Dermis blood vessel endothelial cell (primary cell): ENCODE results near the gene MAPRE2. TPM values are rescaled to one million over a fixed set of nuclear protein-coding genes. Genes with fewer than 3 reads are reported as not detected.

Experiments
- DNase-seq: peaks from one replicate; pipeline ENCODE4 v3.0.0; 2010
- total RNA-seq: library from RNA; depleted of rRNA; stranded (reverse); fragments of >200 nt; gene quantifications from 2 replicates; pipeline ENCODE4 v1.2.3, GENCODE V29; 2014

Gene MAPRE2
- total RNA-seq, 1 donor from 2014 or later, result 29.8 TPM

DNA sequence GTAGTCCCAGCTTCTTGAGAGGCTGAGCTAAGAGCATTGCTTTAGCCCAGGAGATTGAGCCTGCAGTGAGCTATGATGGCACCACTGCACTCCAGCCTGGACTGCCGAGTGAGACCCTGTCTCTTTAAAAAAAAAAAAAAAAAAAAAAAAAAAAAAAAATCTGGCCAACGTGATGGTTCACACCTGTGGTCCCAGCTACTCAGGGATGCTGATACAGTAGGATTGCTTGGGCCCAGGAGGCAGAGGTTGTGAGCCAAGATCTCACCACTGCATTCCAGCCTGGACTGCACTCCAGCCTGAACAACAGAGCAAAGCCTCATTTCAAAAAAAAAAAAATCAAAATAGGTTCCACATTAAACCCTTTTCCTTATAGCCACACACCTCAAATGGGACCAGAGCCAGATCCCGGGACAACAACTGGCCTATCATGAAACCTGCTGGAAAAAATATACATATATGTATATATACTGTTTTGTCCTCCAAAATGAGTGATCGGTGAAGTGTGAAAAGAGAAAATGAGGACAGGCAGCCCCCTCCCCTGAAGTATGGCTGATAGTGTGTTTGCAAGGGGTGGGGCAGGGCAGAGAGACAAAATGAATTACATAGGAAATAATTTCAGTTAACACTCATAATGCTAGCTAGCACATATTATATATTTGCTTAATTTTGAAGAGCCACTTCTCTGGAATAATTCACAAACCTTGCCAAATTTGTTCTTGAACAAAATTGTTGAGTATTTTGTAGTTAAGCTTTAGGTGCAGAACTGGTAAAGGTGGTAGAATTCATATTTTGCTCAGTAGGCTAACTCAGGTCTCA, 22.9 kb downstream of the MAPRE2 start:
- DNase-seq, result no peak

DNA sequence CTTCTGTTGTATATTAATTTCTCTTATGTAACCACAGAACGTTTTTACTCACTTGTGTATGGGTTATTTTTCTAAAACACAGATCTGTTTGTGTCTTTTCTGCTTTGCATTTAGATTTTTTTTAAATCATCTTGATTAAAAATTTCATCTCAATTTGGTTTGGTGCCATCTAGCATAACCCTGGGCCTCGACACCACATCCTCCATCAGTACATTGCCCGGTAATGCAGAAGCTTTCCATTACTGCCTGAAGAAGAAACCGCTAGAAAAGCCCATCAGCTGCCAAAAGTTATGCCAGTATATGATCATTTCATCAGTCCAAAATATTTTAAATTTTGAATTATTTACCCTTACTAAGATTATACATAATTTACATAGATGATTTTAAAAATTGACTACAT, 26.2 kb downstream of the MAPRE2 start:
- no peak for DNase-seq

DNA sequence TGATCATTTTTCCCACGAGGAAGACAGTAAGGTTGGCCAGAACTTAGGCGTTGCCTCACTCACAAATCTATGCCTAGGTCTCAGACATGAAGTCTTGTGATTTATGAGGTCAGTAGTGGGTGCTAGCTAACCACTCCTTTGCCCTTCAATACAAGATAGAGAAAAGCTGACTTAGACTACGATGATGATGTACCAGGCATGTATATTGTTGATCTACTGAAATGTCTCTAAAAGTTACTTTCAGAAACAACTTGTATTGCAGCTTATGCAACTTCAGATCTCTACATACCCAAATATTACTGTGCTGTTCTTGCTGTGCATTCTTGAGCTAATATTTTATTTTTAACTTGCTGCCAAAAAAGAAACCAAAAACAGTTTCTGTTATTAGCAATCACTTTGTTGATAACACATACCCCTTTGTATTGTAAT, 30.6 kb downstream of the MAPRE2 start:
- DNase-seq, result no peak

DNA sequence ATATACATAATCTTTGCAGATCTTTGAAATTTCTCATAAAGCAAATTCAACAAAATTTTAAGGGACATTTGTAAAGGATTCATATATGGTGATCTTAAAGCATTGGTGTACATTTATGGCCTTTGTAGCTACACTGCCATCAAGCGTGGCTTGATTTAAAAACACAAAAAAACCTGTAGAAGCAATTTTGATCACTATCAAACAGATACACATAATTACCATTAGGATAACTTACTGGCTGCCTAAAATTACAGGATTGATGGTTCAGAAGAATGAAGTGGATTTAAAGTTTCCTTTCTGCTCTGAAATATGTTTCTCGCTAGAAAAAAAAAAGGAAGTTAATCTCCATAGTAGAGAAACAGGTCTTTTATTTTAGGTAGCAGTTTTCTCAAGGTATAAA, 31.4 kb downstream of the MAPRE2 start:
- no peak for DNase-seq

DNA sequence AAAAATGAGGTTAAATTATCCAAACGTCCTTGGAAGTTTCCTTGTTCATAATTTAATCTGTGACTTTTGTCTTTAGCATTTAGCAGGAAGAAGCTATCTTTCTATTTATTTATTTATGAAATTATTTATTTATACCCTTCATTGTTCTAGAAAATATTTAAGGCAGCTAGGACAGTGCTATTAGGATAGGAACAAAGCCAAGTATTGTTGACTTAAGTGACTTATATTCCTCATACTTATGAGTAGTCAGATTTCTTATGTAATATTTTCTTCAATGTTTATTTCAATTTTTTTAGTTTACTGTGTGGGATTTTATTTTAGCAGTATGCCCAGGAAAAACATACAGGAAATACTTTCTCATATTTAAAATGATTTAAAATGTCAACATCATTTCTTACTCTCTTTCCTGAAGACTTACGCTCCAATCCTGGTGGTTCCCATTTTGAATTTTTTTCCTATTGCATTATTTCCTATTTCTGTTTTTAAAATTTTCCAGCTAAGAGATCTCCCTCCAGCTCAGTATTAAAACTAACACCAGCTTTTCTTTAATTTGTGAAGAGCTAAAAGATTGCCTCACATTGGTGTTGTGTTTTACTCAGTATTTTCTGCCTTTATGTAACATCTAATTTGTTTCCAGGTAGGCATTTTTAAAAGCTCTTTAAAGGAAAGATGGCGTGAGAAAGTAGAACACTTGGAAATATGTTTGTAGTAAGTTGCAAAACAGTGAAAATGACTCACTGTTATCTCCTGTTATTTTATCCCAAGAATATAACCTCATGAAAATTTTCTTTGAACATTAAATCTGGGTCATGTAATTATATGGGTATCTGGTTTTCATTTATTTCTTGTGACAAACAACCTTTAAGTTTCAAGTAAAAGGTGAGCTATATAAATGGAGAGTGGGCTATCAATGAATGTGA, 32.2 kb downstream of the MAPRE2 start:
- DNase-seq, result peak; percentile 46

DNA sequence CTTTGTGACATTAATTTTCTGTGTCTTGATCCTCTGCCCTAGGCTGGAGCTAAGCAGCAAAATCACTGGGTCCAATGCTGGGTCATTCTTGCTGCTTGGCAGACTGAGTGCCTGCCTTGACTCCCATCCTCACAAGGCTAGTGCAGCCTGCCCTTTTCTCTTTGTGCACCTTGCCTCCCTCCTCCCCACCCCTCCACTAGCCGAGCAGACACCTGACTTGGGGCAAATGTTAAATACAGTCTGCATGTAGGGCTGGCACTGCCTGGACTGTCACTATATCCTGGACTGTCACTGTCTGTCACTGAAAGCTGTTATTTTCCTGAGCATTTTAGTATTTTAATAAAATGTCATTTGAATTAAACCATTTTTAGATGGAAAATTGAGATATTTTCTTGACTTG, 33.4 kb downstream of the MAPRE2 start:
- no peak for DNase-seq

DNA sequence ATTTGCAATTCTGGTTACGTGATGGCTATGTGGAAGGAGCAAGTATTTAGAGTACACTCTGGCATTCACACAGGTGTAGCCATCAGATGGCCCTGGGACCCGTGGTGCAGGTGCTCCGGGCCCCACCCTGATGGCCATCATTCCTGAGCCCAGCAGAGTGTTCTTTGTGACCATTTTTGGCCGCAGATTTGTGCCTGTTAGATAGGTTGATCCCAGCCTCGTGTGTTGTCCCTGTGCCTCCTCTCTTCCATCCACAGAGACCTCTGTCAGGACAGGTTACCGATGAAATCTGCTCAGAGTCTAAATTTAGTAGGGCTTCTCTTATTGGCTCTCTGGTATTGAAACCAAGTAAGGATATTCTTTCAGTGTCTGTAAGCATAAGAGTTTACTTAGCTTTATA, 33.9 kb downstream of the MAPRE2 start:
- no peak for DNase-seq

DNA sequence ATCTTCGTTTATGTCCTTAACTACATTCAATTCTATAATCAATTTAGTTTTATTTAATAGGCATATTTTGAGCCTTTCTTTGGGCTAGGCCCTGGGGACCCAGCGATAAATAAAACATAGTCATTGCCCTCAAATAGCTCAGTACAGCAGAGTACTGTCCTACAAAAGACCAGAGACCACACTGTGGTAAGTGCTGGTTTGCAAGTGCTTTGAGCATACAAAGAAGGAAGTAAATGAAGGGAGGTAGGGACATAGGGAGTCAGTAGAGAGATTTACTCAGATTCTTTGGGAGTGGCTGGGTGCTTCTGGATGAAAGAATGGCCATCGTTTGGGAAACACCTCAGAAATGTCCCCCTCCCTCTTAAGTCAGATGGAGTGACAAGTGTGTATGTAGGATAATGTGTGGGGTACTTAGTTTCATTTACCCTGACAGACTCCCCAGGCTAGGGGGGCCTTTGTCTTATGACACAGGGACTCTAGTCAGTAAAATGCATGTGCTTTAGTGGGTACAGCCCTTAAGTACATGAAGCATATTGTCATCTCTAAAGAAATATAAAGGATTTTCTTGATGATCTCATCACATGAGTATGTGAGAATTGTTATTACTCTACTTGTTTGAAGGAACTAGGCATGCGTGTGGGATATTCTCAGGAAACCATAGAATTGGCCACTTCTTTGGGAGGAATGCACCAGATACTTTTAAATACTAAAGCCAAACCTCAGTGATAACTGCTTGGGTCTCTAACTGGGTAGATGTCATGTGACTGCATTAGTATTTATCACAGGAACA, 35.1 kb downstream of the MAPRE2 start:
- peak; percentile 92 for DNase-seq

DNA sequence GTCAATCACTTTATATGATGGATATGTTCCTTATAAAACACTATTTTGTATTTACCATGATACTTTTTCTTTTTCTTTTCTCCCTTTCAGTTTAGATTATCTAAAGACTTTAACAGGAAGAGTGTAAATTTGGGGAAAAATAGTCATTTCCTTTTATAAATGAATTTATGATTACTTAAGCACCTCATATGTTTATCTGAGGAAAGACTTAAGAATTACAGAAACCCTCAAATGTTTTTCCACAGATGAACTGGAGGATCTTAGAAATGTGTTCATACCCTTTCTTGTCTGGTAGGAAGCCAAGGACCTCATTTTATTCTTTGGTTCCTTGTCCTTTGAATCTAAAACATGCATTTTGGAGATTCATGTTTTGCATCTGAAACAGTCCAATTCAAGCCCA, 36.7 kb downstream of the MAPRE2 start:
- peak; percentile 63 for DNase-seq

DNA sequence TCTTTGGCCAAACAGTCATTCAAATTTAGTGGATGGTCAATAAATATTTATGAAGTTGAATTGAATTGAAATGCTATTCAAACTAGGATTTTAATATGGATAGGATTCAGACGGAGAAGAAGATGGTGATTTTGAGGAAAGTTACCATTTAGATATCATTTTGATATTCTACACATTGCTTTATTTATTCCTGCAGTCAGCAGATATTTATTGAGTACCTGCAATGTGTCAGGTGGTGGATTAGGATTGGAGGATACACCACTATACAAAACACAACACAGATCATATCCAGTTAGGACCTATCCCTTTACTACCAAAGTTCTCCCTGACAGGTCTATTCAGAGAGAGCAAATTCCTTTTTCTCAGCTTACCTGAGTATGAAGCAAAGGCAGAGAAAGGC, 38.8 kb downstream of the MAPRE2 start:
- DNase-seq, result no peak

DNA sequence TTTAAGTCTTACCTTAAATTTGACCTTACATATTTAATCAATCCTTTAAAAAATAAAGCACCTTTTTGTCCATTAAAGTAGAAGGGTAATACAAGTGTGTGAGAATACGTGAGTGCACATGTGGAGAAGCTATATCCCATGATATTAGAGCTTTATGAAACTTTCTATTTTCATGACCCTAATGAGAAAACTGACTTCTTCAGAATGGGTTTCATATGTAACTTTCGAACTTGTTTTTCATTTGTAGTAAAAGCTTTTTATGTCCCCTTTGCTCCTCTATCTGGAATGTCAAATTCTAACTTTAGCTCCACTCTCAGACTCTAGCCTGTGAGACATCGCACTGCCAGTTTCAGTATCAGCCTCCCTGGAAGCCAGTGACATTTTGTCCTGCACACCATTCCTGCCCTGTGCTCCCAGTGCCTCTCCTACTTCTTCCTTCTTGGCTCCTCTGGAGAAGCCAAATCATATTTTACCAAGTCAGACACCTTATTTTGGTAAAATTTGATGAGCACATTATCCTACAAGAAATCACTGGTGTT, 42.0 kb downstream of the MAPRE2 start:
- no peak for DNase-seq

DNA sequence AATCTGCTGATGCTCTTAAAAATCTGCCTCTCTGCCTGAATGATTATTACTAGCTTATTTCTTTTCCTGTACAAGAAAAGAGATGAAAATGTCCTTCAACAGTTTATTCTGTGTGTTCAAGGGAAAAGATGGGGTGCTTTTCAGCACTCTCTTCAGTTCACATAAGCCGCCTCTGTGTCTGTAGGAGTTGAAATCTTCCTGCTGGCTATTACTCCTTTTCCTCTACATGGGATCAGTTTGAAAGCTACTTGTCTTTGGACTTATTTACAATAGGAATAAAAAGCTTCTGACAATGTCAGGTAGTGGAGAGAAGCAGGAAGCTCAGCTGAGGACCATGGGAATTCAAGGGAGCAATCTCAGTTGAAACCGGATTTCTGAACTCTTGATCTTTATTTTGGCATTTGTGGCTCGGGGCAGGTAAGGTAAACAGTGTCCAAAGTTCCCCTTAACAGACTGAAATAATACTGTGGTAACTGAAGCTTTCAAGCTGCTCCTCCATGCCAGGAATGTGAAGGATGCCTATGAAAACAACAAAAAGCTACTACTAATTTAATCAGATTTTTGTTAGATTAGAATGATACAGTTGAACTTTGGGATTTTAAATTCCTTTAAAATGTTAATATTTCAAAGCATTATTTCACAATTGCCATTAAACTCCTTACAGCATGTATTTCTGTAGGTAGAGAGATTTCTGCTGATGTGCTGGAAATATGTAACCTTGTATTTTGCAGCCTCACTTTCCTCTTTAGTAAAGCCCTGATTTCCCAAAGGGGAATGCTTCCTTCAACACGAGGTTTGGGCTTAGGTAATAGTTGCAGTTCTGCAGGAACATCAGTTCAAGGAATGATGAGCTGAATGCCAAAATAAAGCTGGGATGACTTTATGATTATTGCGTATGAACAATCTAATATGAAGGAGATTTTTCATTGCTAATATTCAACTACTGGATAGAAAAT, 43.6 kb downstream of the MAPRE2 start:
- DNase-seq, result no peak

DNA sequence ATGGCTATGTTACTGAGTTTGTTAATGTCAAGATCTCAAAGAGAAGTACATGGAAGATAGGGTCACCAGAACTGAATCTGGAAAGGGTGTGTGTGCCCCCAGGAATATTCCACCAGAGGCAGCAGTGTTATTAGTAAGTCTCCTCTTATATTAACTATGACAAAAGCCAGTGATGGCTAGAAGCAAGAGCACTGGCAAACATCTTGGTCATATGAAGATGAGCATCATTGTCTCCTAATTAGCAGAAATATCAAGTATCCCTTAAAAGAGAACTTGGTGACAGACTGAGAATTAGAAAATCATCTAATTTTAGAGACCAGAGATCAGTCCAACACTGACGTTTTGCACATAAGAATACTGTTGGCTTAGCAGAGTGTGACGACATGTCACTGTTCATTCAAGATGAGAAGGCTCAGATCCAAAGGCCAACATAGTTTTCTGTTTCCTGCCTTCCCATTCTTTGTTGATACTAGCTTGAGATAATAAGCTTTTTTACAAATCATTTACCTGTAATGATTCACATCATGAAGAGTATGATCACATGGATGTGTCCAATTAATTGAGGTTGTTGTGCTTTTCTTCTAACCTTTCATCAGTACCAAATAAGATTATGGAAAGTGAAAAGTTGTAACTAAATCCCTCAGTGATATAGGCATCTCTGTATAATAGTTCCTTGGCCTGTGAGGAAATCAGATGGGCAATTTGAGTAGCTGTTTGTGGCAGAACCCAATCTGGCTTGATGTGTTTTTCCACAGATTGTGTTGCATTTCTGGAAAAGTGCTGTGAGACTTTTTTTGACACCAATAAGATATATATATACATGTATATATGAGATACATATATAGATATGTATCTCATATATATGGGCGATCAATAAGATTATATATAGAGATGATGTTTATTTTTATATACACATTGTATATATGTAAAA, 44.5 kb downstream of the MAPRE2 start:
- DNase-seq, result no peak

DNA sequence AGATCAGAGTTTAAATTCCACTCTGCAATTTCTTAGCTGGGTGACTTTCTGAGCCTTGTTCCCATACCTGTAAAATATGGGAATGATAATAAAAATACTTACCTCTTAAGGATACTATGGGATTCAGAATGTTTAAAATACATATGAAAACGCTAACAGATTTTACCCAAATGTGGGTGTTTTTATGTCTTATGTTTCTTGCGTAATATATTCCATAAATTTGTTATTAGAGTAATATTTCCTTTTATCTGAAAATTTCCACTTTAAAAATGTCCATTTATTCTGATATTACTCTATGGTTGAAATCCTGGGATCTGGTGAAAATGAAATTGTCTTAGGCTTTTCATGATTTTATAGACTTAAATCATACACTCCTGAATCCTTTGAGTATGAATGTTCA, 45.5 kb downstream of the MAPRE2 start:
- no peak for DNase-seq

DNA sequence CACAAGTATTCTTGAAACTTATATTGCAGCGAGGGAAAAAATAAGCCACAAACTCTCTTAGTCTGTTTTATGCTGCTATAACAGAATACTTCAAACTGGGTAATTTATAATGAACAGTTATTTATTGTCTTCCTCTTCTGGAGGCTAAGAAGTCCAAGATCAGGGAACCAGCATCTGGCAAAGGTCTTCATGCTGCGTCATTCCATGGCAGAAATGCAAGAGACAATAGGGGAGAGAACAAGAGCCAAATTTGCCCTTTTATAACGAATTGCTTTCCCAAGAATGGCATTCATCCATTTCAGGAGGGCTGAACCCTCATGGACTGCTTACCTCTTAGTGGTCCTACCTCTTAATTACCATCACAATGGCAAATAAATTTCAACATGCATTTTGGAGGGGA, 46.5 kb downstream of the MAPRE2 start:
- DNase-seq, result no peak

DNA sequence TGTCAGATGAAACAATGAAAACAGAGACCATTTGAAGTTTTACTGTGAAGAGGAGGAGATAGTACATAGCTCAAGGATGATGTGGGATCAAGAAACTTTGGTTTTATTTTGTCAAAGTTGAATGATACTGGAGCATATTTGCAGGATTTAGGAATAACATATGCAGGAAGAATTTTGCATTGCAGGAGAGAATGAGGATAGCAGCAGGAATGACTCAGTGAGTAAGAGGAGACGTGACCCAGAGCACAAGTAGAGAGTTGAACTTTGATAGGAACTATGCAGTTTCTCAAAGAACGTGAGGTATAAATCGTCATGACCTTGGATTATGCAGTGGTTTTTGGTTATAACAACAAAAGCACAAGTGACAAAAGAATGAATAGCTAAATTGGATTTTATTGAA, 47.7 kb downstream of the MAPRE2 start:
- no peak for DNase-seq

DNA sequence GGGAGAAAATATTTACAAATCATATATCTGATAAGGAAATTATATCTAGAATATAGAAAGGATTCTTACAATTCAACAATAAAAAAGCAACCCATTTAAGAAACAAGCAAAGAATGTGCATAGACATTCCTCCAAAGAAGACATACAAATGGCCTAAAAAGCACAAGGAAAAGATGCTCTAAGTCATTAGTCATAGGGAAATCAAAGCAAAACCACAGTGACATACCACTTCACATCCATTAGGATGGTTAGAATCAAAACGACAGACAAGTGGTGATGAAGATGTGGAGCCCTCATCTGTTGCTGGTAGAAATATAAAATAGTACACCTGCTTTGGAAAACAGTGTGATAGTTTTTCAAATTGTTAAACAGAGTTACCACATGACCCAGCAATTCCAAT, 48.2 kb downstream of the MAPRE2 start:
- no peak for DNase-seq

DNA sequence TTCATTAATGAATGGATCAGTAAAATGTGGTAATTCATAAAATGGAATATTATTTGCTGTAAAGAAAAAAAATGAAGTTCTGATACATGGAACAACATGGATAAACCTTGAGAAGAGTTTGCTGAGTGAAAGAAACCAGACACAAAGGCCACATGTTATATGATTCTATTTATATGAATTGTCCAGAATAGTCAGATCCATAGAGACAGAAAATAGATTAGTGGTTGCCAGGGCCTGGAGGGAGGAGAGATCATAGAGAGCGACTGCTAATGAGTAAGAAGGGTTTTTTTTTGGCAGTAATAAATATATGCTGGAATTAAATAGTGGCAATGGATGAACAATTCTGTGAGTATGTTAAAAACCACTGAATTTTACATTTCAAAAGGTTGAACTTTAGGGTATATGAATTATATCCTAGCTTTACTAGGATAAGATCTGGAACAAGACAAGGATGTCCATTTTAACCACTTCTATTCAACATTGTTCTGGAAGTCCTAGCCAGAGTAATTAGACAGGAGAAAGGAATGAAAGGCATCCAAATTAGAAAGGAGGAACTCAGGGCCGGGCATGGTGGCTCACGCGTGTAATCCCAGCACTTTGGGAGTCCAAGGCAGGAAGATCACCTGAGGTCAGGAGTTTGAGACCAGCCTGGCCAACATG, 48.8 kb downstream of the MAPRE2 start:
- no peak for DNase-seq

DNA sequence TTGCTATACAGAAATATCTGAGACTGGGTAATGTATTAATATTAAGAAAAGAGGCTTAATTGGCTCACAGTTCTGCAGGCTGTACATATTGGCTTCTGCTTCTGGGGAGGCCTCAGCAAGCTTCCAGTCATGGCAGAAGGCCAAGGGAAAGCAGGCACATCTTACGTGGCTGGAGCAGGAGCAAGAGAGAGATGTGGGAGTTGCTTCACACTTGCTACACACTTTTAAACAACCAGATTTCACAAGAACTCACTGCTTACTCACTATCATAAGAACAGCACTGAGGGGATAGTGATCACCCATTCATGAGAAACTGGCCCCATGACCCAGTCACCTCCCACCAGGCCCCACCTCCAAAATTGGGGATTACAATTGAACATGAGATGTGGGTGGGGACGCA, 50.6 kb downstream of the MAPRE2 start:
- DNase-seq, result no peak
